Skin epidermis (tissue), 12 donors: ENCODE results near the gene TXN.
A peak's percentile ranks its signal among the peaks of the same experiment; 100 is the strongest.
"Not testable (repeated sequence)": the region's sequence is repeated elsewhere in the genome, so short reads cannot be mapped to it uniquely, and the experiment has no call there.

ENCODE experiments used
- H3K27ac ChIP-seq, 21 experiments: fragments of 200-600 bp; sonication (generic) in 11 of 21; one replicate each; pipeline ENCODE4 v1.5.0; 2020; ENCODE audit warnings: mild to moderate bottlenecking in 3 of 21, inconsistent platforms in 2 of 21, moderate library complexity in 2 of 21
- H3K4me3 ChIP-seq, 7 experiments: fragments of 200-600 bp; sonication (generic) in 2 of 7; one replicate each; pipeline ENCODE4 v1.5.0; 2020; ENCODE audit warnings: inconsistent platforms in 2 of 7, mild to moderate bottlenecking in 2 of 7, moderate library complexity in 1 of 7

The TXN gene

DNA sequence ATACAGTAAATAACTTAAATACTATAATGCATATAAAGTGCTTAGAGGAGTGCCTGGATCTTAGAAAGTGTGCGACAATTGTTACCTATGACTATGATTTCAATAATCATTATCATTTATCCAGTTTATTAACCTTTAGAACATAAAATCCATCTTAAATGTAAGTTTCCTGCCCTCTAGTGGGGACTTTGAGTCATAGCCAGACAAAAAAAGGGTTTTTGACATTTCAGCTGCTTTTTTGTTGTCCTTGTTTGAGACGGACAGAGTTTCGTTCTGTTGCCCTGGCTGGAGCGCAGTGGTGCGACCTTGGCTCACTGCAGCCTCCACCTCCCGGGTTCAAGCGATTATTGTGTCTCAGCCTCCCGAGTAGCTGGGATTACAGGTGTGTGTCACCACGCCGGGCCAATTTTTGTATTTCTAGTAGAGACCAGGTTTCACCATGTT lies 38.6 kb downstream of the TXN start:
- H3K27ac ChIP-seq: no peak overlapping the region
- H3K4me3 ChIP-seq: no peak overlapping the region

- no peak overlapping the region for H3K27ac ChIP-seq
- H3K4me3 ChIP-seq: no peak overlapping the region
Measured at GRCh38 chr9:110214586-110215355, 41.5 kb downstream of the TXN start.

DNA sequence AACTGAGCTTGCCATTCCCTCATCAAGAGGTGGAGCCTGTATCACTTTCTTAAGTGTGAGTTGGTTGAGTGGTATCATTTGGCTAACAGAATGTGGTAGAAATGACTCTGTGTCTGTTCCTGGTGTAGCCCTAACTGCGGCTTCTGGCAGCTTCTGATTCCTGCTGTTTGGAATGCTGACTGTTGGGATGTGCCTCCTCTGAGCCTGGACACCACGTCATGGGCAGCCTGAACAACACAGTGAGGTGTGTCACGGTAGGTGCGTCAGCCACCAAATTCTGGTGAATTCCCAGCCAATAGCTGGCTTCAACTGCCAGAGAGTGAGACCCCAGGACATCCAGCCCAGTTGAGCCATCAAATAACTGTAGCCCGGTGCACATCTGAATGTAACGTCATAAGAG lies 42.2 kb downstream of the TXN start:
- Histone ChIP-seq H3K4me3 (no peak overlapping the region), H3K27ac (no peak overlapping the region)

- Histone ChIP-seq H3K4me3 (no peak overlapping the region), H3K27ac (no peak overlapping the region)
Measured at GRCh38 chr9:110213413-110214044, 42.8 kb downstream of the TXN start.

- Histone ChIP-seq H3K27ac (peak within 1 kb of the TSS in 1 of 21 experiments; percentile 45), H3K4me3 (no peak within 1 kb of the TSS)
Measured at GRCh38 chr9:110208031-110208430, 48.3 kb downstream of the TXN start, which contains the start of gene C9orf152. Gene C9orf152 (minus strand): TSS chr9:110208159. CDS start chr9:110207579, 580 bp downstream.

DNA sequence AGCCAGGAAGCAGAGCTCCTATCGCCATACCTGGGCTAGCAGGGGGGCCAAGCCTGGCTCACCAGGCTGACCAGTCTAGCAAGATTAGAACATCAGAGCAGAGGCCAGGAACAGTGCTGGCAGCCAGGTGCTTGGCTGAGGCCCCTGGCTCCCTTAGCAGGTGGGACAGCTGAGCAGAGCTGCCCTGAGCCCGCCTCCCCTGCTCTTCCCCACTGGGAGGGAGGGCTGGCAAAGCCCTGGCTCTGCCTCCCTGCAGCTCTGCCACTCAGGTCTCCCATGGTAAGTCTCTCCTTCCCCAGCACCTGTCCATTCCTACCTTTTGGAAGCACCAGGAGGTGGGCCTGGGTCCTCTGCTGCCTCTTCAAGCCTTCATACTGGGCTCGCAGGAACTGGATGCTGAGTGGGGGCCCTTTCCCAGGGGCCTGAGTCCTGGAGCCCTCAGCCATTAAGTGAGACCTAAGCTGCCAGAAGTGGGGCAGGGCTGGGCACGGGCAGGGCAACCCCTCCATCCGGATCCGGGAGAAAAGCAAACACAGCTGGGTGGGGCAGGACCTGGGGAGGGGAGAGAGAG lies 49.2 kb downstream of the TXN start:
- H3K27ac ChIP-seq: no peak overlapping the region

GRCh38 chr9:110206389-110206788 lies 49.9 kb downstream of the TXN start:
- peak overlapping the region in 1 of 21 experiments; percentile 29 for H3K27ac ChIP-seq
- no peak overlapping the region for H3K4me3 ChIP-seq

More for the DNA sequence above, 49.2 kb downstream of the TXN start:
- no peak overlapping the region for H3K4me3 ChIP-seq

GRCh38 chr9:110205612-110206011 lies 50.7 kb downstream of the TXN start:
- not testable (repeated sequence) for H3K4me3 ChIP-seq, H3K27ac ChIP-seq

DNA sequence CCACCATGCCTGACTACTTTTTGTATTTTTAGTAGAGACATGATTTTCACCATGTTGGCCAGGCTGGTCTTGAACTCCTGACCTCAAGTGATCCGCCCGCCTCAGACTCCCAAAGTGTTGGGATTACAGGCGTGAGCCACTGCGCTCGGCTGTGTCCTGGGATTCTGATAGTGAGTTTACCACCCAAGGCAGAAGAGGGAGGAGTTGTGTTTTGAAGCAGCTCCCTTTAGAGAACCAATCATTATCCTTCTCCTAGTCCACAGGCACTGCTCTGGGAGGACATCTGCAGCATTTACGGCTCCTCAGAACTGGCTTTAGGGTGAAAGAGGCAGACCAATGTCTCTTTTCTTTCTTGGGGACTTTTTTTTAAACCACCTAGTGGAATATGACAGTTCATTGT lies 54.1 kb downstream of the TXN start:
- H3K27ac ChIP-seq: no peak overlapping the region
- no peak overlapping the region for H3K4me3 ChIP-seq

DNA sequence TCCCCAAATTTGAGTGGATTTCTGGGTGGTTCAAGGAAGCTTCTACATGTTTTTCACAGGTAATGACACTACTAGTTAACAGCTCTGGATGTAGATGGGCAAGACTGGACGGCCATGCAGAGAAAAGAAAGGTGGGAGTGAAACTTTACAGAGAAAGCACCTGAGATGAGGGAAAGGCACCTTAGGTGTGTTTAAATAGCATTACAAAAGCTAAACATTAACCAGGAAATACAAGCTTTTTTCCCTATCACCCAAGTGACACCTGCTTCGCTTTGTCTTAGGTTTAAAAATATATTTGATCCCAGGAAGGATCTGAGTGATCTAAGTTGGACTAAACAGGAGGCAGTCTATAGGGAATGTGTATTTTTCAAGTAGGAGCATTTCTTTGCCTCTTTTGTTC lies 56.7 kb downstream of the TXN start:
- H3K4me3 ChIP-seq: no peak overlapping the region
- no peak overlapping the region for H3K27ac ChIP-seq

DNA sequence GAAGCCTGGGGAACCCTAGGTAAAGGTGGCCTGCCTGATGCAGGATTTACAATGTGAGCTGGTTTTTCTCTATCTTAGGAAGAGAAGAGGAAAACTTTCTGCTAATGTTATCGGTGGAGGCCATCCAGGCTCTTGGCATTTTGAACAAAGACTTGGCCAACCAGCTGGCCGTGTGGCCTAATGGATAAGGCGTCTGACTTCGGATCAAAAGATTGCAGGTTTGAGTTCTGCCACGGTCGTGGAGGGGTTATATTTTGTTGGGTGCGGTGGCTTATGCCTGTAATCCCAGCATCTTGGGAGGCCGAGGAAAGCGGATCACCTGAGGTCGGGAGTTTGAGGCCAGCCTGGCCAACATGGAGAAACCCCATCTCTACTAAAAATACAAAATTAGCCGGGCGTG lies 58.0 kb downstream of the TXN start:
- Histone ChIP-seq H3K4me3 (no peak overlapping the region), H3K27ac (no peak overlapping the region)

GRCh38 chr9:110197330-110198187 lies 58.7 kb downstream of the TXN start:
- no peak overlapping the region for H3K27ac ChIP-seq
- H3K4me3 ChIP-seq: no peak overlapping the region

GRCh38 chr9:110196084-110196499 lies 60.2 kb downstream of the TXN start:
- H3K27ac ChIP-seq: not testable (repeated sequence)

More at GRCh38 chr9:110196084-110196499, 60.2 kb downstream of the TXN start:
- H3K4me3 ChIP-seq: not testable (repeated sequence)
